NCI-H2107 treated with DMSO at 0.1 percent for 48 hours (cell line): ENCODE results near the gene TLE6.
"Not testable (repeated sequence)": the region's sequence is repeated elsewhere in the genome, so short reads cannot be mapped to it uniquely, and the experiment has no call there.

Experiments
- DNase-seq: peaks from one replicate; lab custom pipeline; 2025; ENCODE audit not compliant: unreplicated experiment; lab: John Stamatoyannopoulos, UW

TLE6 gene

DNA sequence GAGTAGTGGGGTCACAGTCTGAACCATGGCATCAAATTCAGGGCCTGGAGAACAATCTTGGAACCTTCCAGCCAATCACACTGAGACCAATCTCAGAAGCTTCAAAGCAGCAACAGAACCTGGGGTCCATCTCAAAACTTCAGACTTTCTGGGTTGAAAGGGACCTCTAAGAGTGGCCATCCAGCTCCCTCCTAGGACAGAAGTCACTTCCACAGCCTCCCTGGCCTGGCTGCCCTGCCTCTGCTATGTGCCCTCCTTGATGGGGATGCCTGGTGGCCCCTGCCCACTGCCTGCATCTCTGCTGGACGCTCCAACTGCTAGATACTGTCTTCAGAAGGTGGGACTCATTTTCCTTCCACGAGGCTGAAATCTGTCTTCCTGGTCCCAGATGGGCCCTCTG is 49.9 kb downstream of the TLE6 start:
- DNase-seq: no peak

- no peak for DNase-seq
These were observed 50.6 kb downstream of the TLE6 start for GRCh38 chr19:3027981-3028304.

- no peak for DNase-seq
These were observed 51.1 kb downstream of the TLE6 start for GRCh38 chr19:3028305-3029064.

DNA sequence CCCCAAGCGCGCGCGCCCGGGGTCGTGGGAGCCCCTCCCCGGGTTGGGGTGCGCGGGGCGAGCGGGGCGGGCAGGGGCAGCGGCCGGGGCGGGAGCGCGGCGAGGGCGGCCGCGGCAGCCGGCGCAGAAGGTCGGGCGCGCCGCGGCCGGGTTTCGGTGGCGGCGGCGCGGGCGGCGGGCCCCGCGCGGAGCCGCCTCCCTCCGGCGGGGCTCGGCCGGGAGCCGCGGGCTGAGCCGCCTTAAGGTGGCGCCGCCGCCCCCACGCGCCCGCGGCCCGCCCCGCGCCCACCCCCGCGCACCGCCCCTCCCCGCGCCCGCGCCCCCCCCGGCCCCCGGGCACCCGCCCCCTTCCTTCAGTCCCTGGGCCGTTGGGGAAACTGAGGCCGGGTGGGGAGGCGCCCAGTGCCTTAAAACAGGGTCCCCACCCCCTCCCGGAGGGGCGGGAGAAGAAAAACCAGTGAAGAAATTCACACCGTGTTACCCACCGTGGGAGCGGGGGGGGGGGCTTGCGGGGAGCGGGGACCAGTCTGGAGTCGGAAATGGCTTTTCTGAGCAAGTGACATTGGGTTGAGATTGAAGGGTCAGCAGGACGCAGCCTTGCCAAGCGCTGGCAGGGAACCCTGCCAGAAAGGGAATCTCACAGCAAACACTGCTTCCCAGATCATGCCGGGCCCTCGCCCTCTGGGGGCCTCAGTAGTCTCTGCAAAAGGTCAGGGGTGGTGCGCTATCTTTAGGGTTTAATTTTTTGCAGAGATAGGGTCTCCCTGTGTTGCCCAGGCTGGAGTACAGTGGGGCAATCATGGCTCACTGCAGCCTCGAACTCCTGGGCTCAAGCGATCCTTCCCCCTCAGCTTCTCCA is 51.9 kb downstream of the TLE6 start, which contains the start of gene TLE2:
Gene TLE2 (minus strand): TSS at position 216 of the 859 bp plus-strand sequence. CDS start 376 bp downstream, outside the sequence.
- DNase-seq: no peak

GRCh38 chr19:3031607-3031867 is 54.2 kb downstream of the TLE6 start:
- no peak for DNase-seq

GRCh38 chr19:3033595-3034405 is 56.4 kb downstream of the TLE6 start:
- no peak for DNase-seq

DNA sequence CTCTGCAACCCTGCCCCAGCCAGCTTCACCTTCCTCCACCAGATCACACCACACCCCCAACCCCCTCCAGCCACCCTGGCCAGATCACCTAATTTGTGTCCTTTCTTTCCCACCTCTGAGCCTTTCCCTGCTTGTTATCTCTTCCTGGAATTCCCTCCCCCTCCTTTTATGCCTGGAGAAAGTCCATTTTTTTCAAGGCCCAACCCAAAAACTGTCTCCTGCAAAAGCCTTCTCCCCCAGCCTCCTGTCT is 57.0 kb downstream of the TLE6 start:
- DNase-seq: no peak

- no peak for DNase-seq
These were observed 57.5 kb downstream of the TLE6 start for GRCh38 chr19:3034656-3035541.

DNA sequence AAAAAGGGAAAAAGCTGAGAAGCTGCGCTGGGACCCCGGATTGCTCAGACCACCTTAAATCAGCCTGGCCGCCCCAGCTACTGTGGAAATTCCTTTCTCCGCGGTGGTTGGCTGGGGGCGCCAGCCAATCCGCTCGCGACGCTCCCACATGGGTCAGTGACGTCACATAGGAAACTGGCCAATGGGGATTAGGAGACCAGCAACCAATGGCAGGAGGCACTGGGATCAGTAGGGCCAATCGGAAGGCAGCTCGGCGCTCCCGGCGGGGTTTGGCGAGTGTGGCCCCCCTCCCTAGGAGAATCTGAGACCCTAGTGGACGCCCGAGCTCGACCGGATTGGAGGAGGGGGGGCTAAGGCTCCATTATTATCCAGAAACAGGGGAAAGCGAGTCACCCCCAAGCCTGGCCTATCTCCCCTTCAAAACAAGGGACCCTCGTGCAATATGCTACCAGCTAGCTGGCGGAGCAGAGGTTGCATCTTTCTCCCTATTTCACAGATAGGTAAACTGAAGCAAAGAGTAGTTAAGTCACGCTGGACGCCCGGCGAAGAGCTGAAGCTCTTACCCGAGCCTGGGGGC is 58.3 kb downstream of the TLE6 start:
- peak; percentile 96 for DNase-seq

DNA sequence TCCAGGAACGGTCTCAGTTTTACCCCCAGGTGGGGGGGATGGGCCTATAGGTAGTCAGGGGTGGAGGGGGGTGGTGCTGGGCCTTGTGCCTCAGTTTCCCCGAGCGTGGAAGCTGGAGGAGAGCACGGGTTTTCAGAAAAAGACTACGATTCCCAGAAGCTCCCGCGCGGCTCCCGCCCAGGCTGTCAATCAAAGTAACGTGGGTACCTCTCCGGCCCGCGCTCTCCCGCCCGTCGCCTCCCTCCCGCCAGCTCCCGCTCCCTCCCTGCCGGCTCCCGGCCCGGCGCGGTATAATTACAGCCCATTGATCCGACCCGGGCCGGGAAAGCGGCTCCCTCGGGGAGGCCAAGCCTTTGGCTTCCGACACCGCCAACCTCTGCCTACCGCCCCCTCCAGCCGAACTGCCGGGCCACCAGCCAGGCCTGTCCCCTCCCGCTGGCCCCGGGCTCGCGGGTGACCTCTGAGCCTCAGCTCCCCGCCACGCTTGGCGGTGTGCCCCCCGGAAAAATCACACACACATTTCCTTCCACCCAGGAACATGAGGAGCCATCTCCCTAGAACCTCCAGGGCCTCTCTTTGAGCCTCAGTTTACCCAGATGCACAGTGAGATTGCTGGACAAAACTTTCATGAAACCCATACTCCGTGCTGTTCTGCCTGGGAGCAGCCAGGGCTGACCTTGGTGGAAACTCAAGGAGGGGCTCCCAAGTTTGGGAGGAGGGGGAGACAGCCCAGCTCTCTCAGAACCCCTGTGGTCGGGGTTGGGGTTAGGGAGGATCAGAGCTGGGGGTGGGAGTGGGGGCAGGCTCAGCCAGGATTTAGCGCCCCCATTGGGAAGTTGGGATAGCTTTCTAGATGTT is 59.0 kb downstream of the TLE6 start:
- peak; percentile 89 for DNase-seq

DNA sequence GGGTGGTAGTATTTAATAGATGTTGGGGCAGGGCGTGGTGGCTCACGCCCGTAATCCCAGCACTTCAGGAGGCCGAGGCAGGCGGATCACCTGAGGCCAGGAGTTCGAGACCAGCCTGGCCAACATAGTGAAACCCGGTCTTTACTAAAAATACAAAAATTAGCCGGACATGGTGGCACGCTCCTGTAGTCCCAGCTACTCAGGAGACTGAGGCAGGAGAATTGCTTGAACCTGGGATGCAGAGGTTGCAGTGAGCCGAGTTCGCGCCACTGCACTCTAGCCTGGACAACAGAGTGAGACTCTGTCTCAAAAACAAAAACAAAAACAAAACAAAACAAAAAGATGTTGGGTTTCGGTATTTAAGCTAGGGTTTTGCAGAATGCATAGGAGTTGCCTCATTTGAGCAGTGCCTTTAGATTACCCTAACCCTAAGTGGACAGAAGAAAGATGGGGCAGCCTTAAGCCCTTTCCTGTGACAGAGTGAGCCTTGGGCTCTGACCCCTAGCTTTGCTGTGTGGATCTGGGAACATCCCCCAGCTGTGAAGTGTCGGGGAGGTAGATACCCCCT is 59.7 kb downstream of the TLE6 start:
- DNase-seq: not testable (repeated sequence)

DNA sequence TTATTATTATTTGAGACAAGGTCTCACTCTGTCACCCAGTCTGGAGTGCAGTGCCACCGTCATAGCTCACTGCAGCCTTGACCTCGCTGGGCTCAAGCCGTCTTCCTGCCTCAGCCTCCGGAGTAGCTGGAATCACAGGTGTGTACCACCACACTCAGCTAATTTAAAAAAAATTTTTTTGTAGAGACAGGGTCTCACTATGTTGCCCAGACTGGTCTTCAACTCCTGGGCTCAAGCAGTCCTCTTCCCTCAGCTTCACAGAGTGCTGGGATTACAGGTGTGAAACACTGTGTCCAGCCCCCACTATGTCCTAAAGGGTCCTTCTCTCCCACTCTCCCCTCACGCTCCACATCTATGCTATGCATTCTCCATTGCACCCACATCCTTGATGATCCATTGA is 60.9 kb downstream of the TLE6 start:
- no peak for DNase-seq

GRCh38 chr19:3039125-3039524 is 61.8 kb downstream of the TLE6 start:
- no peak for DNase-seq

DNA sequence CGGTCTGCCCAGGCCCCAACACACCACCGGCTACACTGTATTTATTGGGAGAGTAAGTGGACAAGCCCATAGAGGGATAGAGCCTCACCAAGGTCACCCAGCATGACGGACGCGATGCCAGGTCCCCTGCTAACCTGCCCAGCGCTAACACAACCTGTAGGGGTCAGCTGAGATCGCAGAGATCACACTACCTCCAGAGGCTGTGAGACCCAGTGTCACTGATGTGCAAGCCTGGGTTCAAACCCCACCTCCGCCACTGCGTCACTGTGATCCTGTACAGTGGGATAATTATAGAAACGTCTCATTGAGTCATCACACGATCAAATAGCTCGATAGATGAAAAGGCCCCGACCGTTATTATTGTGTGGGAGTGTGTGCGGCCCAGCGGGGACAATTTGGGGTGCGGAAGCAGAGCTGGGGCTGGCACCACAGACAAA is 62.3 kb downstream of the TLE6 start:
- DNase-seq: no peak

DNA sequence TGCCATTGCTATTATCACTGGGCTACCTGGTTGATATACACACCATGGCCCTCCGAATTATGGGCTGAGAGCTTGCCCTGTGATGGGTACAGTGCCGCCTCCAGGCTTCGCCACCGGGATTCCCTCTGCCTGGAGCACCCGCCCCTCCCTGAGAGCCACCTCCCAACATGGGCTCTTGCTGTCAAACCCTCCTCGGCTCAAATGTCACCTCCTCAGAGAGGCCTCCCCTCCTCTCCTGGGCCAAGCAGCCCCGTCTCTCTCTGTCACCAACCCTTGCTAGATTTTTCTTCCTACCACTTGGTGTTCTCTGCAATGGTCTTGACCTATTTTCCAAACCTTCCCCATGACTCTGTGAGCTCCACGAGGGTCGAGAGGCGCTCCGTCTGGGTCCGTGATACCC is 64.0 kb downstream of the TLE6 start:
- DNase-seq: no peak

DNA sequence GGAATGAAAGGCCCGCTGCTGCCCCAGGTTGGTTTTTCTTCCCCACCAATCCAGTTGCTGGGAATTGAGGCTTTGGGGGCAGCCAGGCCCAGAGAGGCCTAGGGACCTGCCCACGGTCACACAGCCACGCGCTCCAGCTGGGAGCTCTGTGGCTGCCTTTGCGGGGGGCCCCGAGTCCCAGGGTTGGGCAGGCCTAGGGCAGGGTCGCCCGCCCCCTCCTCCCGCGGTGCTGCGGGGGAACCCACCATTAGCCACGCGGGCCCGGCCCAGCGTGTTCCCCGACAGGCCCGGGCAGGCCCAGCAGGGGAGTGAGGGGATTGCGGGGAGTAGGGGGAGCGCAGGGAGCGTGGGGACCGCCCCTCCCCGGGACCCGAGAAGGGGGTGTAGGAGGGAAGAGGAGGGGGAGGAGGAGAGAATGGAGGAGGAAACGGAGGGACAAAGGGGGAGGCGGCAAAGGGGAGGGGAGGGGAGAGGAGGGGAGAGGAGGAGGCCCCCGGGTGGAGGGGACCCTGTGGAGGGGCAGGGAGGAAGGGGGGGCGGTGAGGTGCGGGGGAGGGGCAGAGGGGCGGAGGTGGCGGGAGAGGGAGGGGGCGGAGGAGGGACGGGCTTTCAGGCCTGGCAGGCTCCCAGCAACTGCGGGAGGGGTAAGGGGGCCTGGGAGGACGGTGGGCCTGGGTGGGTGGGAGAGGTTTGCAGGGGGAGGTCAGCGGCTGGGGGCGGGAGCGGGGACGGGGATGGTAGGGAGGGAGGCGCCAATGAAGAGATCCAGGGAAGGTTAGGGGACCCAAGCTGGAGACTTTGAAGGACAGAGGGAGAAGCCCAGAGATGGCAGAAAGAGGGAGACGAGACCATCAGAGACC is 64.6 kb downstream of the TLE6 start:
- DNase-seq: no peak

DNA sequence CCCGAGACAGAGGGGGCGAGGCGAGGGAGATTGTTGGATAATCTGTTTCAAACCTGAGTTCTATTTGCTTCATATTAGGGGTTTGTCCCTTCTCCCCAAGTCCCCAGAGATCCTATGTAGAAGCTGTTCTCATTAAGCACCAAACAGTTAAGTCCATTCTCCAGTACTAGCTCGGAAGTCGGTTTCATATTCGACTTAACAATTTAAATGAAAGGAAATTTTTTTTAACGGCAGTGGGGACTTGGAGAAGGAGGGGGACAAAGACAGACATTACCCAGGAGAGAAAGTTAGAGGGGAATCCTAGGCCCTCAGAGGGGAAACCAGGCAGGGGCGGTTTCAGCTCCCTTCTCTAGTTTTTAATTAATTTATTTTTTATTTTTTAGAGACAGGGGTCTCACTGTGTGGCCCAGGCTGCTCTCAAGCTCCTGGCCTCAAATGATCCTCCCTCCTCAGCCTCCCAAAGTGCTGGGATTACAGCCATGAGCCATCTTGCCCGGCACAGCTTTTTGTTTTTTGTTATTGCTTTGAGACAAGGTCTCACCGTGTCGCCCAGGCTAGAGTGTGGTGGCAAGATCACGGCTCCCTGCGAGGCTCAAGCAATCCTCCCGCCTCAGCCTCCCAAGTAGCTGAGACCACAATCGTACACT is 65.4 kb downstream of the TLE6 start:
- peak; percentile 26 for DNase-seq
